ENCODE results near the gene SUFU. TPM values are rescaled to one million over a fixed set of nuclear protein-coding genes. Genes with fewer than 3 reads are reported as not detected.
"Not testable (repeated sequence)": the region's sequence is repeated elsewhere in the genome, so short reads cannot be mapped to it uniquely, and the experiment has no call there.

SUFU gene
- total and polyA plus RNA-seq, 4 donors: 3.5 to 14.8 (median 9.8) TPM

DNA sequence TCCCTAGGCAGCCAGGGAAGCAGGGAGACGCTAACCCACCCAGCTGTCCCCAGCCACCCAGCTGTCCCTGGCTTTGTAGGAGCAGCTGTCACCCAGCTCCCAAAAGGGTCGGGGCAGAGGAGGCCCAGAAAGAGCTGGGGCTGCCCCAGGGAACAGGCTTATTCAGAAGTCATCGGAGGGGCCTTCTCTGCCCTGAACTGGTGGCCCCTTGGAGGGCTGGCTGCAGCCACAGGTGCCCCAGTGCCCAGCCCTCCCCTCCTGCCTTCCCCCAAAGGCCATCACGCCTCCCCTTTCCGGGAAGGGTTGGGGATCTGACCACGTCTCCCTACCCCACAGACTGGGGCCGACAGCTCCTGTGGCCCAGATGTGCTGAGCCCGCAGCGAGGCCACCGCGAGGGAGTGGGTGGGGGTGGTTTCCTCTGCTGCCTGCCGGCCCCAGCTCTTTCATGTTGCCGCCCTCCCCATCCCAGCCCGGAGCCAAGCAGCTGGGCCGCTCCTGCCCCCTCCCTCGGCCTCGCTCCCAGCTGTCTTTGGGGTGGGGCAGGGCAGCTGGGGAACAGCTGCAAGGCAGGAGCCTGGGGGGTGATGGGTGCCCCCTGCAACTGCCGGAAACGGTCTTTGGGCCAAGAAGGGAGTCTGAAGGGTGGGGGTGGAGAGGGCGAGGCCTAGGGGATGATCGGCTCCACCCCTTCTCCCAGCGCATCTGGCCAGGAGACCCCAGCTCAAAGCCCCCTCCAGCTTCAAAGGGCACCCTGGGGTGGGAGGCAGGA is 157.3 kb downstream of the SUFU start:
- H3K36me3 ChIP-seq (ENCODE audit: control insufficient read depth in 4 of 4, insufficient read depth in 4 of 4, low read length in 4 of 4): peaks cover 5 to 17% (median 15%) of the 10 kb centered on the region in 4 donors
- H3K27me3 ChIP-seq (ENCODE audit: control insufficient read depth in 3 of 3, insufficient read depth in 3 of 3, low read length in 2 of 3): no peaks in the 10 kb centered on the region
- H3K4me3 ChIP-seq: no peak overlapping the region
- DNase-seq: peak; percentile 84 to 89 (median 88)
- H3K27ac ChIP-seq (ENCODE audit: low read depth in 1 of 2, low read length in 1 of 2): peak overlapping the region in 1 of 2 donors; percentile 69
- WGBS, 2 donors: 3 to 7% methylated on average over 20 to 22 of the region's 22 CpGs
- no peak overlapping the region for H3K9ac ChIP-seq (ENCODE audit: insufficient read depth in 1 of 2, low read length in 2 of 2)
- H3K9me3 ChIP-seq (ENCODE audit: control insufficient read depth in 4 of 4, insufficient read depth in 3 of 4, low read length in 3 of 4): no peaks in the 10 kb centered on the region
- peaks cover 0 to 33% (median 19%) of the 10 kb centered on the region in 5 donors for H3K4me1 ChIP-seq (ENCODE audit: control insufficient read depth in 5 of 5, insufficient read depth in 5 of 5, low read length in 5 of 5)
- TF ChIP-seq, protein P1, sequence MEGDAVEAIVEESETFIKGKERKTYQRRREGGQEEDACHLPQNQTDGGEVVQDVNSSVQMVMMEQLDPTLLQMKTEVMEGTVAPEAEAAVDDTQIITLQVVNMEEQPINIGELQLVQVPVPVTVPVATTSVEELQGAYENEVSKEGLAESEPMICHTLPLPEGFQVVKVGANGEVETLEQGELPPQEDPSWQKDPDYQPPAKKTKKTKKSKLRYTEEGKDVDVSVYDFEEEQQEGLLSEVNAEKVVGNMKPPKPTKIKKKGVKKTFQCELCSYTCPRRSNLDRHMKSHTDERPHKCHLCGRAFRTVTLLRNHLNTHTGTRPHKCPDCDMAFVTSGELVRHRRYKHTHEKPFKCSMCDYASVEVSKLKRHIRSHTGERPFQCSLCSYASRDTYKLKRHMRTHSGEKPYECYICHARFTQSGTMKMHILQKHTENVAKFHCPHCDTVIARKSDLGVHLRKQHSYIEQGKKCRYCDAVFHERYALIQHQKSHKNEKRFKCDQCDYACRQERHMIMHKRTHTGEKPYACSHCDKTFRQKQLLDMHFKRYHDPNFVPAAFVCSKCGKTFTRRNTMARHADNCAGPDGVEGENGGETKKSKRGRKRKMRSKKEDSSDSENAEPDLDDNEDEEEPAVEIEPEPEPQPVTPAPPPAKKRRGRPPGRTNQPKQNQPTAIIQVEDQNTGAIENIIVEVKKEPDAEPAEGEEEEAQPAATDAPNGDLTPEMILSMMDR (IDR thresholded peaks at IDR 0.05; ENCODE audit: control extremely low read depth, extremely low read depth): no peak
- ATAC-seq (ENCODE audit: insufficient read depth, low FRiP score): peak; percentile 43

DNA sequence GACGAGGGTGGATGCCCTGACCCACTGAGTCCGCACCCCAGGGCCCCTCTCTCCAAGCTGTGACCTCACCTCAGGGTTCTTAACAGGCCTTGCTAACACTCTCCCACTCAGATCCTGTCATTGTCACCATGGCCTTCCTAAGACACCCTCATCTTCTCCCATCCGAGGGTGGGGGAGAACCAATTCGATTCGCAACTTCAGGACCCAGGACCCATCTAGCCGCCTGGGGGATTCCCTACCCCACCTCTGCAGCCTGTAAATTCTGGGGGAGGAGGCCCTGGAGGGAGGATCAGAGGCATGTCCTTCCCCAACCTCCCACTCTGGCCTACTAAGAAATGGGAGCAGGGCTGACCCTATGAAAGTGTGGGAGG is 157.9 kb downstream of the SUFU start:
- WGBS, 2 donors: 51 to 54% methylated on average over 6 of the region's 6 CpGs
- ATAC-seq (ENCODE audit: insufficient read depth, low FRiP score): no peak

GRCh38 chr10:102665904-102666509 is 162.2 kb downstream of the SUFU start:
- Histone ChIP-seq H3K4me1 (ENCODE audit: control insufficient read depth in 5 of 5, insufficient read depth in 5 of 5, low read length in 5 of 5) (peaks cover 0 to 23% (median 11%) of the 10 kb centered on the region in 5 donors), H3K9me3 (ENCODE audit: control insufficient read depth in 4 of 4, insufficient read depth in 3 of 4, low read length in 3 of 4) (no peaks in the 10 kb centered on the region), H3K9ac (ENCODE audit: insufficient read depth in 1 of 2, low read length in 2 of 2) (no peak overlapping the region), H3K27ac (ENCODE audit: low read depth in 1 of 2, low read length in 1 of 2) (no peak overlapping the region), H3K4me3 (no peak overlapping the region), H3K36me3 (ENCODE audit: control insufficient read depth in 4 of 4, insufficient read depth in 4 of 4, low read length in 4 of 4) (no peaks in the 10 kb centered on the region), H3K27me3 (ENCODE audit: control insufficient read depth in 3 of 3, insufficient read depth in 3 of 3, low read length in 2 of 3) (no peaks in the 10 kb centered on the region)
- no peak for DNase-seq
- ATAC-seq (ENCODE audit: insufficient read depth, low FRiP score): no peak
- 86 to 90% methylated on average over 9 of the region's 9 CpGs for WGBS, 2 donors
- TF ChIP-seq, protein P1 (IDR thresholded peaks at IDR 0.05; ENCODE audit: control extremely low read depth, extremely low read depth): no peak

More for the DNA sequence above, 157.9 kb downstream of the SUFU start:
- no peak for DNase-seq
- Histone ChIP-seq H3K36me3 (ENCODE audit: control insufficient read depth in 4 of 4, insufficient read depth in 4 of 4, low read length in 4 of 4) (peaks cover 0 to 17% (median 9%) of the 10 kb centered on the region in 4 donors), H3K4me3 (no peak overlapping the region), H3K27ac (ENCODE audit: low read depth in 1 of 2, low read length in 1 of 2) (peak overlapping the region in 1 of 2 donors; percentile 69), H3K9ac (ENCODE audit: insufficient read depth in 1 of 2, low read length in 2 of 2) (no peak overlapping the region), H3K4me1 (ENCODE audit: control insufficient read depth in 5 of 5, insufficient read depth in 5 of 5, low read length in 5 of 5) (peaks cover 0 to 33% (median 19%) of the 10 kb centered on the region in 5 donors), H3K9me3 (ENCODE audit: control insufficient read depth in 4 of 4, insufficient read depth in 3 of 4, low read length in 3 of 4) (no peaks in the 10 kb centered on the region), H3K27me3 (ENCODE audit: control insufficient read depth in 3 of 3, insufficient read depth in 3 of 3, low read length in 2 of 3) (no peaks in the 10 kb centered on the region)
- TF ChIP-seq, protein P1 (IDR thresholded peaks at IDR 0.05; ENCODE audit: control extremely low read depth, extremely low read depth): no peak

GRCh38 chr10:102667411-102667810 is 163.6 kb downstream of the SUFU start:
- WGBS, 2 donors: 83 to 84% methylated on average over 2 to 4 of the region's 4 CpGs
- H3K27me3 ChIP-seq (ENCODE audit: control insufficient read depth in 3 of 3, insufficient read depth in 3 of 3, low read length in 2 of 3); H3K4me3 ChIP-seq; ATAC-seq (ENCODE audit: insufficient read depth, low FRiP score); DNase-seq; H3K9ac ChIP-seq (ENCODE audit: insufficient read depth in 1 of 2, low read length in 2 of 2); H3K9me3 ChIP-seq (ENCODE audit: control insufficient read depth in 4 of 4, insufficient read depth in 3 of 4, low read length in 3 of 4); H3K27ac ChIP-seq (ENCODE audit: low read depth in 1 of 2, low read length in 1 of 2); H3K36me3 ChIP-seq (ENCODE audit: control insufficient read depth in 4 of 4, insufficient read depth in 4 of 4, low read length in 4 of 4): not testable (repeated sequence)
- H3K4me1 ChIP-seq (ENCODE audit: control insufficient read depth in 5 of 5, insufficient read depth in 5 of 5, low read length in 5 of 5): peaks cover 0 to 14% (median 5%) of the 10 kb centered on the region in 5 donors

Measured in lung (tissue), 12 donors.